ENCODE data around the gene VMP1.

DNA sequence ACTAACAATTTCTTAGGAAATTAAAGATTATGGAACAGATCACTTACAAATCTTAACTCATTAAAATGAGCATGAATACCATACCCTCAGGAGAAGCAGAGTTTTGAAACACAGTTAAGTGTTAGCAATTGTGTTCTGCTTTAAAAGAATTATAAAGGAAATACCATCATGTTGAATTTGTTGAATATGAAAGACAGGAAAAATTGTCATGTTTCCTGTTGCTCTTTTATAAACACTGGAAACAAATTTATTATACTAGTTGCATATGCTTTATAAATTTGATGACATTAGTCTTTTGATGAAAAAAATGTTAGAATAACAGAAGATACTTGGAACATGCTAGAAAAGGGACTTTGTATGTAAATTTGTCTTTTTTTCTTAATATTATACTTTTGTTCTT is 59.7 kb downstream of the VMP1 start:
- TF ChIP-seq, protein P1, sequence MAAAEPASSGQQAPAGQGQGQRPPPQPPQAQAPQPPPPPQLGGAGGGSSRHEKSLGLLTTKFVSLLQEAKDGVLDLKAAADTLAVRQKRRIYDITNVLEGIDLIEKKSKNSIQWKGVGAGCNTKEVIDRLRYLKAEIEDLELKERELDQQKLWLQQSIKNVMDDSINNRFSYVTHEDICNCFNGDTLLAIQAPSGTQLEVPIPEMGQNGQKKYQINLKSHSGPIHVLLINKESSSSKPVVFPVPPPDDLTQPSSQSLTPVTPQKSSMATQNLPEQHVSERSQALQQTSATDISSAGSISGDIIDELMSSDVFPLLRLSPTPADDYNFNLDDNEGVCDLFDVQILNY (CRISPR knock-in tag; IDR thresholded peaks at IDR 0.05), result no peak
- TF ChIP-seq CREM (CRISPR knock-in tag; IDR thresholded peaks at IDR 0.05) (no peak), ZNF416 (CRISPR knock-in tag; IDR thresholded peaks at IDR 0.05) (no peak), JUN (CRISPR knock-in tag; IDR thresholded peaks at IDR 0.05) (no peak), ZNF281 (CRISPR knock-in tag; IDR thresholded peaks at IDR 0.05) (no peak), ETV6 (CRISPR knock-in tag; IDR thresholded peaks at IDR 0.05) (no peak), CREB1 (CRISPR knock-in tag; IDR thresholded peaks at IDR 0.05) (no peak), TEAD4 (CRISPR knock-in tag; IDR thresholded peaks at IDR 0.05) (no peak), ZNF121 (CRISPR knock-in tag; IDR thresholded peaks at IDR 0.05) (no peak), IRF2 (CRISPR knock-in tag; IDR thresholded peaks at IDR 0.05; ENCODE audit: borderline replicate concordance, low read depth) (no peak), SP1 (CRISPR knock-in tag; conservative IDR thresholded peaks at IDR 0.05) (no peak), HMGXB4 (CRISPR knock-in tag; IDR thresholded peaks at IDR 0.05) (no peak)
- TF ChIP-seq, protein P2, sequence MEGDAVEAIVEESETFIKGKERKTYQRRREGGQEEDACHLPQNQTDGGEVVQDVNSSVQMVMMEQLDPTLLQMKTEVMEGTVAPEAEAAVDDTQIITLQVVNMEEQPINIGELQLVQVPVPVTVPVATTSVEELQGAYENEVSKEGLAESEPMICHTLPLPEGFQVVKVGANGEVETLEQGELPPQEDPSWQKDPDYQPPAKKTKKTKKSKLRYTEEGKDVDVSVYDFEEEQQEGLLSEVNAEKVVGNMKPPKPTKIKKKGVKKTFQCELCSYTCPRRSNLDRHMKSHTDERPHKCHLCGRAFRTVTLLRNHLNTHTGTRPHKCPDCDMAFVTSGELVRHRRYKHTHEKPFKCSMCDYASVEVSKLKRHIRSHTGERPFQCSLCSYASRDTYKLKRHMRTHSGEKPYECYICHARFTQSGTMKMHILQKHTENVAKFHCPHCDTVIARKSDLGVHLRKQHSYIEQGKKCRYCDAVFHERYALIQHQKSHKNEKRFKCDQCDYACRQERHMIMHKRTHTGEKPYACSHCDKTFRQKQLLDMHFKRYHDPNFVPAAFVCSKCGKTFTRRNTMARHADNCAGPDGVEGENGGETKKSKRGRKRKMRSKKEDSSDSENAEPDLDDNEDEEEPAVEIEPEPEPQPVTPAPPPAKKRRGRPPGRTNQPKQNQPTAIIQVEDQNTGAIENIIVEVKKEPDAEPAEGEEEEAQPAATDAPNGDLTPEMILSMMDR (IDR thresholded peaks at IDR 0.05), result no peak

Measured in WTC11 (cell line).